ENCODE measurements around the gene MDM2.
"Not testable (repeated sequence)": the region's sequence is repeated elsewhere in the genome, so short reads cannot be mapped to it uniquely, and the experiment has no call there.

The MDM2 gene

GRCh38 chr12:68798882-68799234, 9.1 kb upstream of the MDM2 start:
- Histone ChIP-seq H3K4me1 (ENCODE audit: insufficient read depth, low read length, severe bottlenecking) (peaks cover 30% of the 10 kb centered on the region), H3K27me3 (ENCODE audit: insufficient read depth, low read length) (no peaks in the 10 kb centered on the region), H3K4me3 (ENCODE audit: low read depth, low read length, poor library complexity, severe bottlenecking) (no peak overlapping the region), H3K27ac (ENCODE audit: low read depth, low read length, poor library complexity, severe bottlenecking) (peak overlapping the region; percentile 17), H3K9ac (ENCODE audit: low read length) (no peak overlapping the region), H2AFZ (ENCODE audit: low read length) (no peak overlapping the region), H3K4me2 (ENCODE audit: low read length) (no peak overlapping the region), H3F3A (ENCODE audit: insufficient read depth, low read length) (peaks cover 8% of the 10 kb centered on the region; the same call in 1 of the 2 replicates), H4K20me1 (ENCODE audit: insufficient read depth, low read length) (no peaks in the 10 kb centered on the region), H3K36me3 (ENCODE audit: insufficient read depth, low read length) (no peaks in the 10 kb centered on the region), H3K9me2 (ENCODE audit: low read depth, low read length) (no peaks in the 10 kb centered on the region), H3K9me3 (ENCODE audit: low read length) (no peaks in the 10 kb centered on the region), H3K79me2 (ENCODE audit: insufficient read depth, low read length) (no peaks in the 10 kb centered on the region)
- TF ChIP-seq, protein P1, sequence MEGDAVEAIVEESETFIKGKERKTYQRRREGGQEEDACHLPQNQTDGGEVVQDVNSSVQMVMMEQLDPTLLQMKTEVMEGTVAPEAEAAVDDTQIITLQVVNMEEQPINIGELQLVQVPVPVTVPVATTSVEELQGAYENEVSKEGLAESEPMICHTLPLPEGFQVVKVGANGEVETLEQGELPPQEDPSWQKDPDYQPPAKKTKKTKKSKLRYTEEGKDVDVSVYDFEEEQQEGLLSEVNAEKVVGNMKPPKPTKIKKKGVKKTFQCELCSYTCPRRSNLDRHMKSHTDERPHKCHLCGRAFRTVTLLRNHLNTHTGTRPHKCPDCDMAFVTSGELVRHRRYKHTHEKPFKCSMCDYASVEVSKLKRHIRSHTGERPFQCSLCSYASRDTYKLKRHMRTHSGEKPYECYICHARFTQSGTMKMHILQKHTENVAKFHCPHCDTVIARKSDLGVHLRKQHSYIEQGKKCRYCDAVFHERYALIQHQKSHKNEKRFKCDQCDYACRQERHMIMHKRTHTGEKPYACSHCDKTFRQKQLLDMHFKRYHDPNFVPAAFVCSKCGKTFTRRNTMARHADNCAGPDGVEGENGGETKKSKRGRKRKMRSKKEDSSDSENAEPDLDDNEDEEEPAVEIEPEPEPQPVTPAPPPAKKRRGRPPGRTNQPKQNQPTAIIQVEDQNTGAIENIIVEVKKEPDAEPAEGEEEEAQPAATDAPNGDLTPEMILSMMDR (IDR thresholded peaks at IDR 0.05; ENCODE audit: low read length): no peak
- TF ChIP-seq EZH2 (IDR thresholded peaks at IDR 0.05; ENCODE audit: borderline replicate concordance, low read length): no peak

DNA sequence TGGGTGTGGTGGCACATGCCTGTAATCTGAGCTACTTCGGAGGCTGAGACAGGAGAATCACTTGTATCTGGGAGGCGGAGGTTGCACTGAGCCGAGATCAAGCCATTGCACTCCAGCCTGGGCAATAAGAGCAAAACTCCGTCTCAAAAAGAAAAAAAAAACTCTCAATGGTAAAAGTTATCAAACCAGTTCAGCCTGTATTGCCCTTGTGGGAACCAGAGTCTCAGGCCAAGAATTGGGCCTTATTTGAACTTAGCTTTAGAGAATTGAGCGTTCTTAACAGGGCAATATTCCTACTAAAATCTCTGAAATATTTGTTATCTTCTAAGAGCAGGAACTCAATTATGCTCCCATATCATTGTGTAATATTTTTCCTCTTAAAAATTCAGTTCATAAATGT, 7.7 kb upstream of the MDM2 start:
- Histone ChIP-seq H3K27ac (ENCODE audit: low read depth, low read length, poor library complexity, severe bottlenecking) (peak overlapping the region; percentile 58), H2AFZ (ENCODE audit: low read length) (no peak overlapping the region), H3K9ac (ENCODE audit: low read length) (no peak overlapping the region), H3K27me3 (ENCODE audit: insufficient read depth, low read length) (no peaks in the 10 kb centered on the region), H4K20me1 (ENCODE audit: insufficient read depth, low read length) (no peaks in the 10 kb centered on the region), H3F3A (ENCODE audit: insufficient read depth, low read length) (peaks cover 8% of the 10 kb centered on the region; the same call in 1 of the 2 replicates), H3K79me2 (ENCODE audit: insufficient read depth, low read length) (no peaks in the 10 kb centered on the region), H3K36me3 (ENCODE audit: insufficient read depth, low read length) (no peaks in the 10 kb centered on the region), H3K4me3 (ENCODE audit: low read depth, low read length, poor library complexity, severe bottlenecking) (no peak overlapping the region), H3K9me2 (ENCODE audit: low read depth, low read length) (no peaks in the 10 kb centered on the region), H3K9me3 (ENCODE audit: low read length) (no peaks in the 10 kb centered on the region), H3K4me2 (ENCODE audit: low read length) (no peak overlapping the region), H3K4me1 (ENCODE audit: insufficient read depth, low read length, severe bottlenecking) (peaks cover 30% of the 10 kb centered on the region)
- no peak for TF ChIP-seq EZH2 (IDR thresholded peaks at IDR 0.05; ENCODE audit: borderline replicate concordance, low read length)
- TF ChIP-seq, protein P1 (IDR thresholded peaks at IDR 0.05; ENCODE audit: low read length): no peak

DNA sequence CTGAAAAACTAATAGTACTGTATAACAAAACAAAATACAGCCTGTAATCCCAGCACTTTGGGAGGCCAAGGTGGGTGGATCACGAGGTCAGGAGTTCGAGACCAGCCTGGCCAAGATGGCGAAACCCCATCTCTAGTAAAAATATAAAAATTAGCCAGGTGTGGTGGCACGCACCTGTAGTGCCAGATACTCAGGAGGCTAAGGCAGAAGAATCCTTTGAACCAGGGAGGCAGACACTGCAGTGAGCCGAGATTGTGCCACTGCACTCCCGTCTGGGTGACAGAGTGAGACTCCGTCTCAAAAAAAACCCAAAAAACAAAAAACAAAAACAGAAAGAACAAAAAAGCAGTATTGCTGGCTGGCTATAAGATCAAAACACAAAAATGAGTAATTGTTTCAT, 6.9 kb upstream of the MDM2 start:
- H3K4me3 ChIP-seq (ENCODE audit: low read depth, low read length, poor library complexity, severe bottlenecking); H3K36me3 ChIP-seq (ENCODE audit: insufficient read depth, low read length); H3K9me3 ChIP-seq (ENCODE audit: low read length); H3K9me2 ChIP-seq (ENCODE audit: low read depth, low read length); H3K9ac ChIP-seq (ENCODE audit: low read length); H3K27me3 ChIP-seq (ENCODE audit: insufficient read depth, low read length); H4K20me1 ChIP-seq (ENCODE audit: insufficient read depth, low read length); H3K4me2 ChIP-seq (ENCODE audit: low read length); H3F3A ChIP-seq (ENCODE audit: insufficient read depth, low read length); H2AFZ ChIP-seq (ENCODE audit: low read length); H3K79me2 ChIP-seq (ENCODE audit: insufficient read depth, low read length): not testable (repeated sequence)
- Histone ChIP-seq H3K4me1 (ENCODE audit: insufficient read depth, low read length, severe bottlenecking) (peaks cover 38% of the 10 kb centered on the region), H3K27ac (ENCODE audit: low read depth, low read length, poor library complexity, severe bottlenecking) (peak overlapping the region; percentile 58)

DNA sequence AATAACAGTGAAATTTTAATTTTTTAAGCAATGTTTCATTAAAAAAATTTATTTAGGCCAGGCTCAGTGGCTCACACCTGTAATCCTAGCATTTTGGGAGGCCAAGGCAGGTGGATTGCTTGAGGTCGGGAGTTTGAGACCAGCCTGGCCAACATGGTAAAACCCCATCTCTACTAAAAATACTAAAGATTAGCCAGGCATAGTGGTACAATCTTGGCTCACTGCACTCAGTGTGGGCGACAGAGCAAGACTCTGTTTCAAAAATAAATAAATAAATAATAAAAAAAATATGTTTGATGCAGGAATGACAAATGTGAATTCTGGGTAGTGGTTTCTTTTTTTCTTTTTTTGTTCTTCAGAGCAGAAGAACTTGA, 5.6 kb upstream of the MDM2 start:
- H2AFZ ChIP-seq (ENCODE audit: low read length); H3K36me3 ChIP-seq (ENCODE audit: insufficient read depth, low read length); H3K4me3 ChIP-seq (ENCODE audit: low read depth, low read length, poor library complexity, severe bottlenecking); H3K9me2 ChIP-seq (ENCODE audit: low read depth, low read length); H3K9me3 ChIP-seq (ENCODE audit: low read length); H3K27me3 ChIP-seq (ENCODE audit: insufficient read depth, low read length); H4K20me1 ChIP-seq (ENCODE audit: insufficient read depth, low read length); H3F3A ChIP-seq (ENCODE audit: insufficient read depth, low read length); H3K79me2 ChIP-seq (ENCODE audit: insufficient read depth, low read length): not testable (repeated sequence)
- H3K9ac ChIP-seq (ENCODE audit: low read length): peak overlapping the region; percentile 19; the same call in 1 of the 2 replicates
- H3K4me1 ChIP-seq (ENCODE audit: insufficient read depth, low read length, severe bottlenecking): peaks cover 50% of the 10 kb centered on the region
- peak overlapping the region; percentile 57 for H3K27ac ChIP-seq (ENCODE audit: low read depth, low read length, poor library complexity, severe bottlenecking)
- H3K4me2 ChIP-seq (ENCODE audit: low read length): peak overlapping the region; percentile 26

DNA sequence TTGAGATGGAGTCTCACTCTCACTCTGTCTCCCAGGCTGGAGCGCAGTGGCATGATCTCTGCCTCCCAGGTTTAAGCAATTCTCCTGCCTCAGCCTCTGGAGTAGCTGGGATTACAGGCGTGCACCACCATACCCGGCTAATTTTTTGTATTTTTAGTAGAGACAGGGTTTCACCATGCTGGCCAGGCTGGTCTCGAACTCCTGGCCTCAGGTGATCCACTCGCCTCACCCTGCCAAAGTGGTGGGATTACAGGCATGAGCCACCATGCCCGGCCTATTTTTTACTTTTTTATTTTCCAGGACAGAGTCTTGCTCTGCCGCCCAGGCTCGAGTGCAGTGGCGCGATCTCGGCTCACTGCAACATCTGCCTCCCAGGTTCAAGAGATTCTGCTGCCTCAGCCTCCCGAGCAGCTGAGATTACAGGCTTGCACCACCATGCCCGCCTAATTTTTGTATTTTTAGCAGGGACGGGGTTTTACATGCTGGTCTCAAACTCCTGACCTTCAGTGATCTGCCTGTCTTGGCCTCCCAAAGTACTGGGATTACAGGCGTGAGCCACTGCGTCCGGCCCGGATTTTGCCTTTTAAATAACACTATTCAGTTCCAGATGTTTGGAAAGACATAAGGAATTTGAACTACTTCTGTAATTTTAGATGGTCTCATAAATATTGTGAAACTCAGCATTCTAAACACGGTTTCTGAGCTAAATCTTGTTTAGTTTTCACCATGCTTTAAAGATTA, 4.9 kb upstream of the MDM2 start:
- H3K36me3 ChIP-seq (ENCODE audit: insufficient read depth, low read length); H3K4me3 ChIP-seq (ENCODE audit: low read depth, low read length, poor library complexity, severe bottlenecking); H3K9me3 ChIP-seq (ENCODE audit: low read length); H4K20me1 ChIP-seq (ENCODE audit: insufficient read depth, low read length); H3K27me3 ChIP-seq (ENCODE audit: insufficient read depth, low read length); H3K9me2 ChIP-seq (ENCODE audit: low read depth, low read length); H3F3A ChIP-seq (ENCODE audit: insufficient read depth, low read length); H2AFZ ChIP-seq (ENCODE audit: low read length); H3K9ac ChIP-seq (ENCODE audit: low read length); H3K79me2 ChIP-seq (ENCODE audit: insufficient read depth, low read length); H3K4me2 ChIP-seq (ENCODE audit: low read length): not testable (repeated sequence)
- Histone ChIP-seq H3K27ac (ENCODE audit: low read depth, low read length, poor library complexity, severe bottlenecking) (peak overlapping the region; percentile 57), H3K4me1 (ENCODE audit: insufficient read depth, low read length, severe bottlenecking) (peaks cover 51% of the 10 kb centered on the region)

Data from OCI-LY1 (cell line).